Large intestine (tissue), 3 donors: ENCODE measurements around the gene UNC45B. TPM values are rescaled to one million over a fixed set of nuclear protein-coding genes. Genes with fewer than 3 reads are reported as not detected.

ENCODE experiments used
- DNase-seq, 2 donors: peaks; one replicate each; pipeline versions ENCODE4 v3.0.0 to v3.0.0-alpha.2; 2013
- H3K27ac ChIP-seq: one replicate; pipeline ENCODE4 v1.5.1; 2013; ENCODE audit warnings: low read length
- H3K27me3 ChIP-seq: 2 replicates; pipeline ENCODE4 v1.6.1; 2013; ENCODE audit warnings: low read length; ENCODE audit not compliant: control insufficient read depth, insufficient read depth
- H3K36me3 ChIP-seq: 2 replicates; pipeline ENCODE4 v1.6.1; 2013; ENCODE audit warnings: low read length; ENCODE audit not compliant: control insufficient read depth, insufficient read depth
- H3K4me1 ChIP-seq: one replicate; pipeline ENCODE4 v1.6.1; 2013; ENCODE audit warnings: low read length; ENCODE audit not compliant: control insufficient read depth, insufficient read depth
- H3K4me3 ChIP-seq: one replicate; pipeline ENCODE4 v1.5.1; 2013; ENCODE audit warnings: low read length
- H3K9me3 ChIP-seq: one replicate; pipeline ENCODE4 v1.6.1; 2013; ENCODE audit warnings: mild to moderate bottlenecking, low read depth, low read length, moderate library complexity; ENCODE audit not compliant: control insufficient read depth
- WGBS: methylation state at CpG from one replicate; pipeline ENCODE4 v1.1.5; 2013; ENCODE audit warnings: low lambda C conversion rate; ENCODE audit not compliant: insufficient coverage; 5-methylcytosine and 5-hydroxymethylcytosine counted together
- polyA plus RNA-seq: library from polyadenylated mRNA; unstranded; fragments of 120-200 nt; gene quantifications from one replicate; pipeline ENCODE4 v1.2.1, GENCODE V29; 2013

The UNC45B gene
- polyA plus RNA-seq, 1 donor: 0.28 TPM

DNA sequence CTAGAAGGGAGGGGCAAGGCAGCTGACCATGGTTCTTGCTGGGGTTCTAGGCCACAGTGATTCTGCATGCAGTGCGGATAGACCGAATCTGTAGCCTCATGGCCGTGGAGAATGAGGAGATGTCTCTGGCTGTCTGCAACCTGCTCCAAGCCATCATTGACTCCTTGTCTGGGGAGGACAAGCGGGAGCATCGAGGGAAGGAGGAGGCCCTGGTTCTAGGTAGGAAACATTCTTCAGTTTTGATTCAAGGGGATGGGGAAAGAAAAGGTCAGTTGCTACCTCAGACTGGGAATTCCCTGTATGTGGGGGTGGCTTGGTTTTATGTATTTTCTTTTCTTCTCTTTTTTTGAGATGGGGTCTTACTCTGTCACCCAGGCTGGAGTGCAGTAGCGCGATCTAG, 7.6 kb downstream of the UNC45B start:
- H3K36me3 ChIP-seq: no peaks in the 10 kb centered on the region
- no peaks in the 10 kb centered on the region for H3K9me3 ChIP-seq
- no peak for DNase-seq
- no peak overlapping the region for H3K4me3 ChIP-seq
- no peak overlapping the region for H3K27ac ChIP-seq
- H3K4me1 ChIP-seq: no peaks in the 10 kb centered on the region
- peaks cover 9% of the 10 kb centered on the region for H3K27me3 ChIP-seq
- WGBS: no CpG with 5 or more reads among the region's 7 CpGs

DNA sequence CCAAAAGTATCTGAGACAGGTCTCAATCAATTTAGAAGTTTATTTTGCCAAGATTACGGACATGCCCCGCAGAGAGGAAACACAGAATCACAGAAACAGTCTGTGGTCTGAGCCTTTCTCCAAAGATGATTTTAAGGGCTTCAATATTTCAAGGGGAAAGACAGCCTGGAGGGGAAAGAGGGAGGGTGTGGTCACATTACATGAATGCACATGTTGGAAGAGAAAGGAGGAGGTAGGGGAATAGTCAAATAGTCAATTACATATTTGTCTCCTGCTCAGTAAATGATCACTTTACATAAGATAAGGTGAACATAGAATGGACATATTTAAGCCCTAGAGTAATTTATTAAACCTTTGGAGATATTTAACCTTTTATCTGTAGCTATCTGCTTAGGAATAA, 12.3 kb downstream of the UNC45B start:
- DNase-seq: no peak
- Histone ChIP-seq H3K9me3 (no peaks in the 10 kb centered on the region), H3K27me3 (peaks cover 6% of the 10 kb centered on the region), H3K4me1 (no peaks in the 10 kb centered on the region), H3K27ac (no peak overlapping the region), H3K4me3 (no peak overlapping the region), H3K36me3 (no peaks in the 10 kb centered on the region)
- WGBS: 60% methylated on average over 2 of the region's 2 CpGs

GRCh38 chr17:35160354-35161201, 13.0 kb downstream of the UNC45B start:
- H3K4me1 ChIP-seq: no peaks in the 10 kb centered on the region

GRCh38 chr17:35161281-35161761, 13.7 kb downstream of the UNC45B start:
- 67% methylated on average over 1 of the region's 3 CpGs for WGBS
- Histone ChIP-seq H3K4me1 (no peaks in the 10 kb centered on the region), H3K9me3 (no peaks in the 10 kb centered on the region), H3K36me3 (no peaks in the 10 kb centered on the region), H3K27me3 (peaks cover 6% of the 10 kb centered on the region), H3K4me3 (no peak overlapping the region), H3K27ac (no peak overlapping the region)
- DNase-seq: no peak

More at GRCh38 chr17:35160354-35161201, 13.0 kb downstream of the UNC45B start:
- H3K9me3 ChIP-seq: no peaks in the 10 kb centered on the region
- peaks cover 6% of the 10 kb centered on the region for H3K27me3 ChIP-seq
- WGBS: 75% methylated on average over 2 of the region's 13 CpGs
- H3K4me3 ChIP-seq: no peak overlapping the region
- no peak for DNase-seq
- no peak overlapping the region for H3K27ac ChIP-seq
- H3K36me3 ChIP-seq: no peaks in the 10 kb centered on the region

DNA sequence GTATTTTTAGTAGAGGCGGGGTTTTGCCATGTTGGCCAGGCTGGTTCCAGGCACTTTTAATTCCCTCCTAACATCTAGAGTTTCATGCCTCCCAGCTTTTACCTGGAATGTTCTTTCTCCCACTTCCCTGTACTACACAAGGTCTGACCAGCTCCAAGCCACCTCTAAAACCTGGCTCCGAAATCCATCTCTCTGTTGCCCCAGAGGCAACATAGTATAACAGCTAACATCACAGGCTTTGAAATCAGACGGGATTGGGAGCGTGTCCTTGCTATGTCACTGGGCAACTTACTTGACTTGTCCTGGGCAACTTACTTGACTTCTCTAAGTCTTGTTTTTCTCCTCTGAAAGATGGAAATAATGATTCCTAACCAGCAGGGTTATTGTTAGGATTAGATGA, 15.1 kb downstream of the UNC45B start:
- Histone ChIP-seq H3K4me3 (no peak overlapping the region), H3K4me1 (no peaks in the 10 kb centered on the region), H3K9me3 (no peaks in the 10 kb centered on the region), H3K27ac (no peak overlapping the region), H3K36me3 (no peaks in the 10 kb centered on the region), H3K27me3 (peaks cover 6% of the 10 kb centered on the region)
- no peak for DNase-seq
- WGBS: no CpG with 5 or more reads among the region's 4 CpGs

DNA sequence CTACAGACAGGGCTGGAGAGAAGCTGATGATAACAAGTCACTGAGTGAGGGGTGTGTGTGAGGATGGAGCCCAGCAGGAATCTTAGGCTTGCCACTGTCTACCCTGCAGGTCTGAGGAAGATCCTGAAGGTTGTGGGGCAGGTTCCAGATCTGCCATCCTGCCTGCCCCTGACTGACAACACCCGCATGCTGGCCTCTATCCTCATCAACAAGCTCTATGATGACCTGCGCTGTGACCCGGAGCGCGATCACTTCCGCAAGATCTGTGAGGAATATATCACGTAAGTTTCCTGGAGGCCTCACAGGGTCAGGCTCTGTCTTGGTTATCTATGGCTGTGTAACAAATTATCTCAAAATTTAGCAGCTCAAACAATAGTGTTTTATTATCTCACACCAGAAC, 16.3 kb downstream of the UNC45B start:
- Histone ChIP-seq H3K27ac (no peak overlapping the region), H3K36me3 (no peaks in the 10 kb centered on the region), H3K4me1 (no peaks in the 10 kb centered on the region), H3K9me3 (no peaks in the 10 kb centered on the region), H3K4me3 (no peak overlapping the region), H3K27me3 (peaks cover 6% of the 10 kb centered on the region)
- DNase-seq: no peak
- whole genome bisulfite sequencing: no CpG with 5 or more reads among the region's 7 CpGs

GRCh38 chr17:35164716-35165115, 17.1 kb downstream of the UNC45B start:
- Histone ChIP-seq H3K27ac (no peak overlapping the region), H3K36me3 (no peaks in the 10 kb centered on the region), H3K4me3 (no peak overlapping the region), H3K27me3 (peaks cover 4% of the 10 kb centered on the region), H3K4me1 (no peaks in the 10 kb centered on the region), H3K9me3 (no peaks in the 10 kb centered on the region)
- DNase-seq: no peak
- WGBS: 100% methylated on average over 2 of the region's 5 CpGs

- Histone ChIP-seq H3K4me1 (no peaks in the 10 kb centered on the region), H3K36me3 (no peaks in the 10 kb centered on the region), H3K27me3 (peaks cover 2% of the 10 kb centered on the region), H3K27ac (no peak overlapping the region), H3K4me3 (no peak overlapping the region), H3K9me3 (no peaks in the 10 kb centered on the region)
- WGBS: no CpG with 5 or more reads among the region's 5 CpGs
- DNase-seq: no peak
Measured at GRCh38 chr17:35166526-35166925, 18.9 kb downstream of the UNC45B start.

DNA sequence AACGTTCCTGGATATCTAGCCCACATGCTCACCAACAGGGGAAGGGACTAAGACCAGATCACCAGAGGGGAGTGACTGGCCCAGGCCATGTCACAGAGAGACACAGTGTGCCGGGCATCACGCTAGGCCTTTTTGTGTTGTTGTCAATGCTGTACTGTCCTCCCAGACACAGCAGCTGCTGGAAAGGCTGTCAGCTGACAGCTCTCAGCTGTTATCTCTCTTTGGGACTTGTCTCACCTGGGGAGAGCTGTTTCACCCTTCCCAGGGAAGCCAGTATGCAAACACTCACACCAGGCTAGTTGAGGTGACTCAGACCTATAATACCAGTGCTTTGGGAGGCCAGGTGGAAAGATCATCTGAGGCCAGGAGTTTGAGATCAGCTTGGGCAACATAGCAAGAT, 19.4 kb downstream of the UNC45B start:
- no peak overlapping the region for H3K27ac ChIP-seq
- no peak overlapping the region for H3K4me3 ChIP-seq
- no peak for DNase-seq
- WGBS: no CpG with 5 or more reads among the region's 3 CpGs
- H3K4me1 ChIP-seq: no peaks in the 10 kb centered on the region
- H3K9me3 ChIP-seq: no peaks in the 10 kb centered on the region
- no peaks in the 10 kb centered on the region for H3K36me3 ChIP-seq
- peaks cover 2% of the 10 kb centered on the region for H3K27me3 ChIP-seq

- H3K27me3 ChIP-seq: peaks cover 2% of the 10 kb centered on the region
- no peaks in the 10 kb centered on the region for H3K4me1 ChIP-seq
- H3K36me3 ChIP-seq: no peaks in the 10 kb centered on the region
- no peak for DNase-seq
- H3K9me3 ChIP-seq: no peaks in the 10 kb centered on the region
- H3K4me3 ChIP-seq: no peak overlapping the region
- WGBS: no CpG with 5 or more reads among the region's 1 CpG
- H3K27ac ChIP-seq: no peak overlapping the region
Measured at GRCh38 chr17:35167666-35168065, 20.0 kb downstream of the UNC45B start.
